ENCODE measurements around the gene VPS13C. TPM values are rescaled to one million over a fixed set of nuclear protein-coding genes. Genes with fewer than 3 reads are reported as not detected.

VPS13C gene
- polyA plus RNA-seq, 12 donors, result 20.5 to 52.3 (median 43.0) TPM; not detected in 1

DNA sequence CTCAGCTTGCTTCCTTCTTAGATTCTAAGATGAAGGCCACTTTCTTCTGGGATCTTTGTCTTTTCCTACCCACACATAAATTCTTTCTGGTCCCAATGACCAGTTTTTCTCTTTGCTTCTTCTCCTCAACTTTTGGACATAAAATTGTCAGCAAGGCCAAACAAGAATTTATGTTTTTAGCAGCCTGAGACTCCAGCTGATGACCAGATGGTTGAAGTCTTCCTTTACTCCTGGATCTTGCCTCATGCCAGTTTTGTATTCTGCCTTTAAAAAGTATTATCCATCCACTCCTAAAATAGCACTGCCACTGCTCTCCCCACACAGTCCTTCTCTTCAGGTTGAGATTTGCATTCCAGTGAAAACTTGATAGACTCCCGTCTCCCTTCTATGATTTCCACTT, 236.0 kb downstream of the VPS13C start:
- no peak for DNase-seq

DNA sequence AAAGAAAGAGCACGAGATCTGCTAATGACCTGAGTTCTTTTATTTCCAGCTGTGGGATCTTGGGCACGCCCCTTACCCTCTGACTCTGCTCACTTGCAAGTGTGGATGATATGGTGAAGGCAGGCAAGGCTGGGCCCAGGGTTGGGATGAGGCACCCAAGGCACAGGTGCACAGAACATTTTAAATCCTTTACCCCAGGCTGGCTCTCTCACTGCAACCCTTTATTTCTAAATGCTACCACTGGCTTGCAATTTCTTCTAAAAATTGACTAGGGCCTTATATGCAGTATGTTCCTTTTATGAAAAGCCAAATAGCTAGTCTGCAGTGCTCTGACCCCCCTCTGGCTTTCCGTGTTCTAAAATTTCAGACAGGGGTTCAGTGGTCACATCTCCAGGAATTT, 237.7 kb downstream of the VPS13C start:
- DNase-seq, result no peak

DNA sequence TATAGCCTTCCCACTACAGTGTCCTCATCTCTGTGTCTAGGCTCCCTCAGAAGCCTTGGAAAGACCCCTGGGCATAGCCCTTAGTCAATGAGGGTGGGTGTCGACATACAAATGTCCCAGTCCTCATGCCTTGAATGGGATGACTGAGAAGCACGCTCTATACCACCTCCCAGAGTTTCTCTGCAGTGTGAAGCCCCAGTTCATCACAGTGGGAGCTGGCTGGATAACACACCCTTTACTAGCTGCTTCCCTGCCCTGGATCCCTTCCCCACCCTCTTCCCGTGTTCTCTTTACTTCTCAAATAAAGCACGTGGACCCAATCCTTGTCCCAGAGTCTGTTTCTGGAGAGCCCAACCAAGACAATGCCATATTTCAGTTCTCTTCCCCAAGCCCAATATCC, 239.3 kb downstream of the VPS13C start:
- DNase-seq, result no peak

DNA sequence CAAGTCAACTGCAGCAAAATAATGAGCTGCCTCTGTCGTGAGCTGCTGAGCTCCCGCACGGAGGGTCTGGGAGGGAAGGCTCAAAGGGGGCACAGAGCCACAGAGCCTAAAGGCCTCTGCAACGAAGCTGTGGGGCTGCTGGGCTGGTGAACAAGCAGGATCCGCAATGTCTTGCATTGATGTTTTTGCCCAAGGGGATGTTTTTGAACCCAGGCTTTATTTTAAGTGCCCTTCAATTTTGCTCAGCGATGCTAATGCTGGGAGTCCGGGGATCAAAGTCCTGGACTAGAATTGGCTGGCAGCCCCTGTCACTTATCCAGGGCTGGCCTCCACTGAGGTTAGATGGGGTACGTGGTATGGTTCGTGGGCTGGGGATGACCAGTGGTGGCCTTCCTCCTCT, 240.0 kb downstream of the VPS13C start:
- DNase-seq, result no peak

DNA sequence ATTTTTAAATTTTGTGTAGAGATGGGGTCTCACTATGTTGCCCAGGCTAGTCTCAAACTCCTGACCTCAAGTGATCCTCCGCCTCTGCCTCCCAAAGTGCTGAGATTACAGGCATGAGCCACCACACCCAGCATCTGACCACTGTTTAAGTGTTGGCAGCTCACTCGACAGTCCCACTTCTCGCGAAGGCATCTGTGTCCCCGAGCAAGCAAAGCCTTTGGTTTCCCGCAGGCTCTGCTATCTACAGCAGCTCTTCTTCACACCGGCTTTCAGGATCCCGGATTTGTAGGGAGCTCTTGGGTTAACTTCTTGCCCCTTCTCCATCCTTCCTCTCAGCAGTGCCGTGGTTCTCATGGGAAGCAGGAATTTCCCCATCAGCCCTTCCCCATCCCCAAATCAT, 240.9 kb downstream of the VPS13C start:
- no peak for DNase-seq

DNA sequence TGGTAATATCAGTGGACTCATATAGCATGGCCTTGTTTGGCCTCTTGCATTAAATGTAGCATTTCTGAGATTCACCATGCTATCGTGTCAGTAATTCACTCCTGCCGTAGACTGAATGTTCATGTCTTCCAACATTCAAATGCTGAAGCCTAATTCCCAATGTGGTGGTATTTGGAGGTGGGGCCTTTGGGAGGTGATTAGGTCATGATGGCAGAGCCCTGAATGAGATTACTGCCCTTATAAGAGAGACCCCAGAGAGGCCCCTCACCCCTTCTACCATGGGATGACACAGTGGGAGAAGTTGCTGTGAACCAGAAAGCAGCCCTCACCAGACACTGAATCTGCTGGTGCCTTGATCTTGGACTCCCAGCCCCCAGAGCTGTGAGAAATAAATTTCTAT, 241.4 kb downstream of the VPS13C start:
- no peak for DNase-seq

DNA sequence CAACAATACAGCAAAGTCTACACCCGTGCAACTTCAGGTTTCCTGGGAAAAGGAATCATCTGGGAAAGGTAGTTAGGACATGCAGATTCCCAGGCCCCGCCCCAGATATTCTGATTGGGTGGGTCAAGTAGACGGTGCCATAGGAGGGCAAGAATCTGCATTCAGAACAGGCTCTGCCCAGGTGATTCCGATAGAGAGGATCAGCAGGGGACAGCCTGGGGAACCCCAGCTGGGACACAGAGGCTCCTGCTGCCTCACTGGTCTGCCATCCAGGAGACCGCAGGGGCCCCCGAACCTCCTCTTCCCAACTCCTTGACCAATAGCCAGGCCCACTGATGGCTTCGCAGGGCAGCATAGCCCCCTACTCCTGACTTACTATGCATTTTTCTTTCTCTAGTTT, 243.4 kb downstream of the VPS13C start:
- DNase-seq, result no peak

DNA sequence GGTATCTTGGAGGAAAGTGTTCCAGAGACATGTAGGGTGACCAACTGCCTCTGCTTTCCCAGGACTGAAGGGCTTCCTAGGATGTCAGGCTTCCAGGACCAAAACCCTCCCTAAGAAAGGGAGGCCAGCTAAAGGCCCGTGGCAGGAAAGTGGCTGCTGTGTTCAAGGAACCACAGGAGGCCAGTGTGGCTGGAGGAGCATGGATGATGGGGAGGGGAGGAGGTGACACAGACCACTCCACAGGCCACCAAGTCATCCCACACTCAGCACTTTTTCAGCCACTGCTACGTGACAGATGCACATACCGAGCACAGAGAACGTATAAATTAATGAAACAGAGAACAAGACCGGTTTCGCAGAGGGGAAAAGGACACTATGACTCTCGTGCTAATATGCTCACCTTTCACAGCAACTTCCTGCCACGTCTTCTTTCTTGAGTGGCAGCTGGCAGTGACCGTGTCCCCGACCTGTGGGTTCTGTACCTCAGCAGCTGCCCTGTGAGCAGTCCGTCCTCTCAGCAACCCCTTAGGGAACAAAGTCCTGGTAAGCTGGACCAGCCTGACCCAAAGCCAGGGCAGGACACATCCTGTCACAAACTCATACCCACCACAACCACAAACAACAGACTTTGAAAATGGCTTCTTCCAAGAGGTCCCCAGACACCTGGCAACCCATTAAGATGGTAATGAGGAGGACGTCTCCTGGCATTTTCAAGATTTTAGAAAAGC, 244.7 kb downstream of the VPS13C start:
- DNase-seq, result no peak

DNA sequence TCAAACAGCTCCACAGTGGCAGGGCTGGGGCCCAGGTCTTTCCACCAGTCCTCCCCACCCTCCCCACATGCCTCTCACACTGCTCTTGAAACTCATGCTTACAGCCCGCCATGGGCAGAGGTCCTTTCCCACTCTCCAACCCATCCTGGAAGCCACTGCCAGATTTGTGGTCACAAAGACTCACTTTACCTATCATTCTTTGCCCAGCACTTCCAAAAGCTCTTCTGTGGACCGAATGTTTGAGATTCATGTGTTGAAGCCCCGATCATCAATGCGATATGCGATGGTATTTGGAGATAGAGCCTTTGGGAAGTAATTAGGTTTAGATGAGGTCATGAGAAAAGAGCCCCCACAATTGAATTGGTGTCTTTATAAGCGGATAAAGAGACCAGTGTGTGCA, 247.8 kb downstream of the VPS13C start:
- DNase-seq, result no peak

DNA sequence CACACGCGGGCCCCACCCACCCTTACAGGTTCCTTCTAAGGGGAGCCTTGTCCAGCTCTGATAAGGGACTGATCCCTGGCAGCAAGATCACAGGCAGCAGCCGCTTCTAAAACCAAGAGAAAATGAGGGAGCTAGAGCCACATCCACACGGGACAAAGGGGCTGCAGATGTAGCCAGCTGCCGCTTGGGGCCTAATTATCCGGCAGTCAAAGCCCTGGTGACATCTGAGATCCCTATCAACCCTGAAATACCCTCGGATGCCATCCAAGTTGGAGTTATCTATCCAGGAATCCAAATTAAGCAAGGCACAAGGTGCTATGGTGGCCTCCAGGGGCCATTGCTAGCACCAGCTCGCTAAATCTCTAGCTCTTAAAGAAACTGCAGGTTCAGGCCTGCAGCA, 248.3 kb downstream of the VPS13C start:
- no peak for DNase-seq

DNA sequence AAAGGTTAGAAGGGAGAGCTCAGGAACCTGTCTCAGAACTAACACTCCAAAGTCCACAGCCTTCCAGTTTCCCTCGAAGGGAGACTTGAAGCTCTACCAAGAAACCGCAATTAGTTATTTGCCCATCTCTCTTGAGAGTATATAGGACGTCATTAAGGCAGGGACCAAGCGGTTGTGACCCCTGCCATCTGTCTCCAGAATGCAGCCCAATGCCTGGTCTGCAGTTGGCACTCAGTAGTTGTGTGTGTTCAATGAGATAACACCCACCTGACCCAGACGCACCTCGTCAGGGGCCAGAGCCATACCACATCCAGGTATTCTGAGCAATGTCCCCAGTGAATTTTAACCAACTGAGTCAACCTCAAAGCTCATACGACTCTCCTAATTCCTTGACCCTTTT, 251.0 kb downstream of the VPS13C start:
- DNase-seq, result no peak

DNA sequence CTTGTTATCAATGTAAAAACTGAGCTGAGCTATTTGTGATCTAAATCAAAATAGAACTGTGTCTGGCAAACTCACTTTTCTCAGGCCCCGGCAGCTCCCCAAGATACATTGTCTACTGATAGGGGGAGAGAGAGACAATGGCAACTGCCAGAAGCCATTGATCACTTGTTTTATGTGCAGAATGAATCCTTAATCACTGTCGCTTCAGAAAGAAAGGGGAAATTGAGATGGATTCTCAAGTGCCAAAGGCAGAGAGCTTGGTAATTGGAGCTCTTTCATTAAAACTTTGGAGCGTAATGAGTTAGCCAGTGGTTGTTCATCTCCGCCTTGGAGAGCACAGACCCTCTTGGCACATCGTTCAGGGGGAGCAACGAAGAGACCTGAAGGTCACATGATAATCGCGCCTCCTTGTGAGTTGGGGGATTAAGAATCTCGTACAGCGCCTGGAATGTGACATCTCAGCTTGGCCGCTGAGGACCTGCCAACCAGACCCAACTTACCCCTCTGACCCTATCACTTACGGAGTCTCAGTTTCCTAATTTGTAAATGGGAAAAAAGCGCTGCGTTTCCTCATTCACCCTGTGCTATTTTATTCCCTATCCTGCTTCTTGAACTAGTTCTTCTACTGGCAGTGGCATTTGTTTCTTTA, 252.8 kb downstream of the VPS13C start:
- DNase-seq, result no peak

Other genes starting within 250 kb of the VPS13C start
- under 1 TPM in 7 of 12 donors, not detected in 5; 0.04 to 0.07 (median 0.05) TPM for gene C2CD4A, start 6.5 kb upstream of the VPS13C start, polyA plus RNA-seq (ENCODE audit: insufficient read length in 12 of 12)
- gene C2CD4B, start 104.8 kb upstream of the VPS13C start, polyA plus RNA-seq (ENCODE audit: insufficient read length in 12 of 12), result 1 to 10 TPM in 9 of 12 donors, under 1 TPM in 2, not detected in 1; 0.85 to 7.8 (median 2.8) TPM